ENCODE measurements around the gene DEPP1.

DEPP1 gene

DNA sequence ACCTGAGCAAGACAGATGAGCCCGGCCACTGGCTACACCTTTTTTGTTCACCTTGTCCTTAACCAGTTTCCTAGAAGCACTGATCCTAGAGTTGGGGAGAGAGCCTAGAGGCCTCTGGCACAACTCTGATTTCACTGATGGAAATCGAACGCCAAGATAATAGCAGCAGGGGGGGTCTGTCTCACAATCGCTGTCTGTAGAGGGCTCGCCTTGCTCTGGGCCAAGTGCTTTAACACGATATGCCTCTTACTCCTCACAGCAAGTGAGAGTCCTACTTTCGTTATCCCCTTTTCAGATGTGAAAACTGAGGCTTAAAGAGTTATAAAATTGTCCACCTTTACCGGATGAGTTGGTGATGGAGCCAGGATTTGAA lies 18.5 kb downstream of the DEPP1 start:
- no peak for DNase-seq (ENCODE audit: low read depth)
- peak overlapping the region; percentile 67 for H3K4me3 ChIP-seq (ENCODE audit: low read length)
- TF ChIP-seq, protein P1, sequence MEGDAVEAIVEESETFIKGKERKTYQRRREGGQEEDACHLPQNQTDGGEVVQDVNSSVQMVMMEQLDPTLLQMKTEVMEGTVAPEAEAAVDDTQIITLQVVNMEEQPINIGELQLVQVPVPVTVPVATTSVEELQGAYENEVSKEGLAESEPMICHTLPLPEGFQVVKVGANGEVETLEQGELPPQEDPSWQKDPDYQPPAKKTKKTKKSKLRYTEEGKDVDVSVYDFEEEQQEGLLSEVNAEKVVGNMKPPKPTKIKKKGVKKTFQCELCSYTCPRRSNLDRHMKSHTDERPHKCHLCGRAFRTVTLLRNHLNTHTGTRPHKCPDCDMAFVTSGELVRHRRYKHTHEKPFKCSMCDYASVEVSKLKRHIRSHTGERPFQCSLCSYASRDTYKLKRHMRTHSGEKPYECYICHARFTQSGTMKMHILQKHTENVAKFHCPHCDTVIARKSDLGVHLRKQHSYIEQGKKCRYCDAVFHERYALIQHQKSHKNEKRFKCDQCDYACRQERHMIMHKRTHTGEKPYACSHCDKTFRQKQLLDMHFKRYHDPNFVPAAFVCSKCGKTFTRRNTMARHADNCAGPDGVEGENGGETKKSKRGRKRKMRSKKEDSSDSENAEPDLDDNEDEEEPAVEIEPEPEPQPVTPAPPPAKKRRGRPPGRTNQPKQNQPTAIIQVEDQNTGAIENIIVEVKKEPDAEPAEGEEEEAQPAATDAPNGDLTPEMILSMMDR (conservative IDR thresholded peaks at IDR 0.05; ENCODE audit: low read depth, low read length), result no peak

DNA sequence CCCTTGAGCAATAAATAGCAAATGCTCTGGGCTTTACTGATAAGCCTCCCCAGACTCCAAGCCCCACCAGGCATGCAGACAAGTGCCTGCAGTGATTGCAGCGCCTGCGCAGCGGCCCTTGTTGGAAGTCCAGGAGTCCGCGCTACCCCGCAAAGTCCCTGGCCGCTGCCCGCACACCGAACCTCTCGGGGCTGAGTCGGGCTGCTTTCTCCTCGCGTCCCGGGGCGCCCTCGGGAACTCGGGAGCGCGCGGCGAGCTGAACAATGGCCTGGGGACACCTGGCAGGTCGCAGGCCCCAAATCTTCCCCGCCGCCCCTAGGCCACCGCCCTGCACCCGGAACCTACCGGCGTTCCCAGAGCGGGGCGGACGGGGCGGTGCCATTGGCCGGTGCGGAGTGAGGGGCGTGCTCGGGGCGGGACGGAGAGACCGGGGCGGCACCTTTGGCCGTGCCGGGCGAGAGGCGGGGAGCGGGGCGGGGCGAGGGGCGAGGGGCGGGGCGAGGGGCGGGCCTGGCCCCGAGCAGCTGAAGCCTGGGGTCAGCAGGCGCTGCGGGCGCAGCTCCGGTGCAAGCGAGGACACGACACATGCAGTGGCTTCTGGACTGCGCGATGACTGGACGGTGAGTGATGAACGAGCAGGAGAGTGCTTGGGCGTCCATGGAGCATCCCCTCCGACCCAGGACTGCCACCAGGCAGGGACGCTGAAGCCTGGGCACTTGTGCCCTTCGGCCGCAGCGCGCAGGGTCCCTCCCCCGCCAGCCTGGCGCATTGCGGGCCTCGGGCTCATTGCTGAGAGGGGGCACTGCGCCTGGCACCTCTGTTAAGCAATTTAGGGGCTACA lies 19.1 kb downstream of the DEPP1 start, which contains the start of gene RASSF4:
Gene RASSF4 (plus strand): TSS at position 556 of the 841 bp plus-strand sequence. CDS start 10,401 bp downstream, outside the sequence.
- TF ChIP-seq, protein P1 (conservative IDR thresholded peaks at IDR 0.05; ENCODE audit: low read depth, low read length), result no peak
- H3K4me3 ChIP-seq (ENCODE audit: low read length), result peak within 1 kb of the TSS; percentile 67
- DNase-seq (ENCODE audit: low read depth), result peak; percentile 82

DNA sequence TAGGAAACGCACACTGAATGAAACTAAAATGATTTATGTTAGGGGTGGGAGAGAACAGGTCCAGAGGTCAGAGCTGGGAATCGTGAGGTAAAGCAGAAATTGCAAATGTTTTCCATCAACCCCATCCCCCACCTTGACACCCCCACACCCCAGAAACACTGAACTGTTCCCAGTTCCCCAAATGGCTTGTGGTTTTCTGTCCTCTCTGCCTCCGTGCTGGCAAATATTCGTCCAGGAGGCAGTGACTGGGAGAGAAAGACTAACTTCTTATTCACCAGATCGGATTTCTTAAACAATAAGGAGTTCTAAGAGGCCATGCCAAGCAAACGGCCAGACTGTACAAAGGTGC lies 19.7 kb downstream of the DEPP1 start:
- H3K4me3 ChIP-seq (ENCODE audit: low read length), result peak overlapping the region; percentile 67
- TF ChIP-seq, protein P1 (conservative IDR thresholded peaks at IDR 0.05; ENCODE audit: low read depth, low read length), result no peak
- DNase-seq (ENCODE audit: low read depth), result no peak

DNA sequence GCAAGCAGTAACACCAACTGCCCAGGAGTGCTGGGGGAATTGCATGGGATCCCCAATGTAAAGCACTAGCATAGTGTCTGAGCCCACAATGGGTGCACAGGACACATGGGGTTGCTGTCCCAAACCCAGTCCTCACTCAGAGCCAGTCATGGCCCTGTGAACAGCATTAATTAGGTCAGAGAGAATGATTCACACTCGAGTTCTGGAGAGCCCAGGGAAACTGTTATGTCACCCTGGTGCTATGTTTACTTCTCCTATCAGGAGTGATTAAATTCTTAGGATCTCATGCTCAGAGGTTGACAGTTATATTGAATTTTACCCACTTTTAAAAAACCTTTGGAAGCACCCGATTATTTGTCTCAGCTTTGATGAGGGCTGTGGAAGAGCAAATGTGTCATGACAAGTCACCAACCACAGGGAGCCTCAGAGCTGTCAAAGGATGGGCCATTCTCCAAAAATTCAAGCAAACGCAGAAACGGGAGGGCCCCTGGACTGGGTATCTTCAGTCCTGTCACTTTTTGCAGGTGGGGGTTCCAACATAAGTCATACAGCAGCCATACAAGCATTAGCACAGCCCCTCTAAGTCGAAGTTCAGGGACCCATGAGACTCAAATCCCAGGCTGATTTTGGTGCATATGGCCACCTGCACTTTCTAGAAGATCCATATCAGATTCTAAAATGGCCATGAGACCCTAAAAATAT lies 20.3 kb downstream of the DEPP1 start:
- TF ChIP-seq, protein P1 (conservative IDR thresholded peaks at IDR 0.05; ENCODE audit: low read depth, low read length), result no peak
- H3K4me3 ChIP-seq (ENCODE audit: low read length), result peak overlapping the region; percentile 67
- DNase-seq (ENCODE audit: low read depth), result peak; percentile 44

DNA sequence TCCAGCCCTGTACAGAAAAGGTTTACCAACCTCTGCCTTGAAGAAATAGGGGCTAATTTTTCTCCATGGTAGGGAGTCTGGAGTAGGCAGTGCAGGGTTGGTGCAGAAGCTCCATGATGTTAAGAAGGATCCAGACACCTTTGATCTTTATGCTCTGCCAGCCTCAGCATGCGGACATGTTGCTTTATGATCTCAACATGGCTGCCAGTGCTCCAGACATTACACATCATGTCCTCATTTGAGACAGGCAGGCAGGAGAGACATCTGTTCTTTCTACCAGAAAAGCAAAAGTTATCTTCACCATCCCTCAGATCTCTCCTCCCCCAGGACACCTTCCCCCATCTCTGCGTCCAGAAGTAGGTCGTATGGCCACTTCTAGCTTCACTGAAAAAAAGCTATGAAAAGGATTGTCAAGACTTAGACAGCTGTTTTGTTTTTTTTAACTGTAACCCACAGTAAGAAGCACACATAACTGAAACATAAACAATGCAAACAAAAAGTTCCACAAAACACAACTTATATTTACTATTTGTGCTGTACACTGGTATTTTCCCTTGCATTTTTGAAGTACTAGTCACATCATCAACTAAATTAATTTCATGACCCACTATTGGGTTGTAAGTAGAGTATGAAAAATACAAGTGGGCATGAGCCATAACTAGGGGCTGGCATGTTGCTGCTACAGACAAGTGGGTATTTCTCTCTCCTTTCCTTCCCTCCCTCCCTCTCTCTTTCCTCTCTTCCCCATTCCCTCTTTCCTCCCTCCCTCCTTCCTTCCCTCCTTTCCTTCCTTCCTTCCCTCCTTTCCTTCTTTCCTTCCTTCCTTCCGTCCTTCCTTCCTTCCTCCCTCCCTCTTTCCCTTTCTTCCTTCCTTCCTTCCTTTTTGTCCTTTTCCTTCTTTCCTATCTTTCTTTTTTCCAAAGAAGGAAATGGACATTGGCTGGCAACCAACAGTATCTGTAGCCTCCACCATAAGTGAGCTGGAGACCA lies 21.6 kb downstream of the DEPP1 start:
- DNase-seq (ENCODE audit: low read depth), result no peak
- TF ChIP-seq, protein P1 (conservative IDR thresholded peaks at IDR 0.05; ENCODE audit: low read depth, low read length), result no peak

DNA sequence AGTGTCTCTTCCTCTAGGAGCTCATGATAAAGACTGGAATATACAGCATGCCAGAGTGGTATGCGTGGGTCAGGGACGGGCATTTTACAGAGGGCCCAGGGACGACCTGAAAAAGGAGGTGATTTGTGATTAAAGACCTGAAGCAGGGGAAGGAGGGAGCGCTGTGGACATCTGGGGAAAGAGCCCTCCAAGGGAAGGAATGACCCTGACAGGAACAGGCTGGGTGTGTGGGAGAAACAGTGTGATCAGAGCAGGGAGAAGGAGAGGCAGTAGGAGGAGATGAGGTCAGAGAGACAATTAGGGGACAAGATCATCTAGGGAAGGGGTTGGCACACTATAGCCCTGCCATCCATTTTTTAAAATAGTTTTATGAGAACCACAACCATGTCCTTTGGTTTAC lies 22.4 kb downstream of the DEPP1 start:
- no peak for DNase-seq (ENCODE audit: low read depth)
- TF ChIP-seq, protein P1 (conservative IDR thresholded peaks at IDR 0.05; ENCODE audit: low read depth, low read length), result no peak
- no peak overlapping the region for H3K4me3 ChIP-seq (ENCODE audit: low read length)

More for the DNA sequence above, 21.6 kb downstream of the DEPP1 start:
- no peak overlapping the region for H3K4me3 ChIP-seq (ENCODE audit: low read length)

Measured in retinal pigment epithelial cell (primary cell).